DMS79 (cell line): ENCODE data around the gene DMD.
"Not testable (repeated sequence)": the region's sequence is repeated elsewhere in the genome, so short reads cannot be mapped to it uniquely, and the experiment has no call there.

ENCODE experiments used
- DNase-seq: peaks from one replicate; lab custom pipeline; 2025; lab: John Stamatoyannopoulos, UW

DMD gene

DNA sequence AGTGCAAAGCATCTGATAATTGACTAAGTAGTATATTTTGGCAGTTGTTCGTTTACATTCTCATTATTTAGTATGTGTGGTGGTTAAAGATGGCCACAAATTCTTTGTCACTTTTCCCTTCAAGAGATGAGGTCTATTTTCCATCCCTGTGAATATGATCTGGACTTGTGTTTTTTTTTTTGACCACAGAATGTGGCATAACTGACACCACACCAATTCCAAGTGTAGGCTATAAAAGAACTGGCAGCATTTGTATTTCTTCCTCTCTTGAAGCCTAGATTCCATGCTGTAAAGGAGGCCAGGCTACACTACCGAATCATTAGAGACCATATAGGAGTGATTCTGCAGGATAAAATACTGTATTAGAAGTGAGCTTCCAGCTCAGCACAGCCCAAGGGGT, 596.6 kb downstream of the DMD start:
- DNase-seq: no peak

GRCh38 chrX:32599156-32599555, 612.2 kb downstream of the DMD start:
- no peak for DNase-seq

GRCh38 chrX:32598707-32599106, 612.6 kb downstream of the DMD start:
- DNase-seq: no peak

DNA sequence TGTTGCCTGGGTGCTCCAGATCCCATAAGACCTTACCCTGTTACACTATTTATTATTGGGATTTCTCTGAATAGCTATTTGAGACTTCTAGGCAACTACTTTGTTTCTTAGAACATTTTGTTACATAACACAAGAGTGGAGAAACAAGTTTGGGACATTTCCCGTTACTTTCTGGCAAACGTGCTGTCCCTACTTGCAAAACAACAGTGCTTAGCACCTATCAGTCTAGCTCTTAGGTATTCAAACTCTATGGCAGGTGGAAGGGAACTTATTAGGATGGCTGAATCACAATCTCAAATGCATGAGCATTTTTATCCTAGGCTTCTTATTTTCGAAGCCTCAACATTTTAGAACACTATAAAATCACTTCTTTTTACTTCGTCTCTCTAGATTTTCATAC, 613.6 kb downstream of the DMD start:
- no peak for DNase-seq

DNA sequence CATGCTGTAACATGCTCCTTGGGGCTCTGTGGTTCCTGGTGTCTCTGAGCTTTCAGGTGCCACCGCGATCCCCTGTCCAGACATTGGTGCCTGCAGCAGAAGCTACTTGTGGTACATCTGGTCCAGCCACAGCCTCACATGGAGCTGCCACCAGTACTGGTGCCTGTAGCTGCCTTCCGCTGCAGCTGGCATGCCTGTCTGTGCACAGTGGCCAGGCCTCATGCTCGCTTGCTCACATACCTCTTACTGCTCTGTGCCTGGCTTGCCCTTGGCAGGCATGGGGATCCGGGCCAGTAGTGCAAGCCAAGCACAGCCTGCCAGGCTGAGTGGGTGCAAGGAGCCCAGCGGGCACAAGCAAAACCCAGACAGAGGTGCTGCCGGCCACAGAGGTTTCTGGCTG, 618.6 kb downstream of the DMD start:
- no peak for DNase-seq

DNA sequence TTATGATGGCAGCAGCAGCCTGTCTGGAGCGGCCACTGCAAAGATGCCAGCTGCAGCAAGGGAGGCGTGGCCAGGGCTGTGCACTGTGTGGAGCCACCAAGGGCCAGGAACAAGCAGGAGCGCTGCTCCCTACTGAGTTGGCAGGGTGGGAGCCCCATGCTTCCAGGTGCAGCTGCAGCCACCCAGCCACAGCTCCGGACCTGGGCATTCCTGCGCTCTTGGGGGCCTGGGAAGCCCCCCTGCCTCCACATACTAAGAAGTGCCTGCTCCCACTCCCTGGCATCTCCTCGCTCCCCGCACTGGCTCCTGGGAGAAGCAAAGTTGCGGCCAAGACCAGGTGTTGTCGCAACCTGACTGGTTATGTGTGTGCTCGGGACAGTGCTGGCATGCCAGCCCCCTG, 619.8 kb downstream of the DMD start:
- DNase-seq: no peak

DNA sequence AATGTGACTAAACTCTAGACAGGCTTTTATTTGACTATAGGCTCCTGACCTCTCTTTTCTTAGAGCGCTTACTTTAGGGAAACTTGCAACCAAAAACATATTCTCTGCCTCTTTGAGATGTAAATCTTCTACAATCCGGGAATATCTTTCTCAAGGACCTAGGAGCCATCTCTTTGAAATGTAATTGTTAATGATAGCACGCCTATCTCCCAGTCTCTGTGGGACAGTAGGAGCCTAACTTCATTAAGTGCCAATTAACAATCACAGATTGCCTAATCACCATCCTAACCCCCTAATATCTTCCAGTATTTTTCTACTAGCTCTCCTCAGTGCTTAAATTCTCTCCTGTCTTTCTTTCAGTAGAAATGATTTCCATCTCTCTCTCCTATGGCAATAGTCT, 628.6 kb downstream of the DMD start:
- DNase-seq: no peak

DNA sequence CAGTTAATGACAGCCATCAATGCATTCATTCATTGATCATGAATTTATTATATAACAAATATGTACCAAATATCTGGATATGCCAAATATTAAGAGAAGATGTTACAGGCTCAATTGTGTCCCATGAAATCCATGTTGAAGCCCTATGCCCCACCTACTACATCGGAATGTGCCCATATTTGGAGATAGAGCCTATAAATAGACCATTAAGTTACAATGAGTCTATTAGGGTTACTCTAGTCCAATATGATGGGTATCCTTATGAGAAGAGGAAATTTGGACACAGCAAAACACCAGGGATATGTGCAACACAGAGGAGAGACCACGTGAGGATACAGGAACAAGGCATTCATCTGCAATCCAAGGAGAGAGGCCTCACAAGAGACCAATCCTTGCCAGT, 634.5 kb downstream of the DMD start:
- DNase-seq: no peak

DNA sequence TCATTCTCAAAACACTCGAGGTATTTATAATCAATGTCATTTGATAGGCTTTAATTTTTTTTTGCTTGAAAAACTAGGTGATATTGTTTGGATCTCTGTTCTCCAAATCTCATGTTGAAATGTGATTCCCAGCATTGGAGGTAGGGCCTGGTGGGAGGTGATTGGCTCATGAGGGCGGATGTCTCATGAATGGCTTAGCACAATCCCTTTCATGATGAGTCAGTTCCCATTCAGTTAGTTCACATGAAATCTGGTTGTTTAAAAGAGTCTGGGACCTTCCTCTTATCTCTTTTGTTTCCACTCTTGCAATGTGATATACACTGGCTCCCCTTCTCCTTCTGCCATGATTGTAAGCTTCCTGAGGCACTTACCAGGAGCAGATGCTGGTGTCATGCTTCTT, 638.7 kb downstream of the DMD start:
- no peak for DNase-seq

DNA sequence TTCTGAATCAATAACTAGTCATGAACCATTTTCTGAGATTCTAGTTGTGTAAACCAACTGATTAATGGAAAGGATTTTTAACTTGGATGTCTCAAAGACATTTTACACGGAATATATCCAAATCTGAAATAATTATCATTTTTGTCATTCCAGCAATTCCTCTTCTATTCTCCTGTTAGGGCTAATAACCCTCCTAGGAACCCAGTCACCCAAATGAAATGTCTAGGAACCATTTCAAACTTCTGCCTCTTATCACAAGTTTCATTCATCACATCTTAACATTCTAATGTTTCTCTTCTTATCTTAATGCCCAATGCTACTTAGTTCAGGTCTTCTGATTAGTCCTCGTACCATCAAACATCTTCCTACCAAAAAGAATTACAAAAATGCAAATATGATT, 639.8 kb downstream of the DMD start:
- no peak for DNase-seq

DNA sequence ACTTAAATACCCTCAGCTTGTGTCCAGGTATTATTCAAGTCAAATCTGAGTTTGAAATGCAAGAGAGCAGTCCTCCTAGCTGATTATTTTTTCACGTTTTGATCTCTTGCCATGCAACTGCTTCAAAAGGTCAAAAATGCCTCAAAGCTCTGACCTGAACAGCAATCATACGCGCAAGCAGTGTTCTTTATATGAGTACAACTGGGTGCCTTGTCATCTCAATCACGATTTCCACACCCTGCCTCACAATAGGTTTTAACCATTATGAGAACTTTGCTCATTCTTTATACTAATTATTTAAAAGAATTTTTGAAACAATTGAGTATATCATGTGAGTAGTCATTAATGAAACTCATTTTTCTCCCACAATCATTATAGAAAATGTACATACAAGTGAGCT, 649.1 kb downstream of the DMD start:
- DNase-seq: no peak

GRCh38 chrX:32545101-32545500, 666.2 kb downstream of the DMD start:
- no peak for DNase-seq

- DNase-seq: no peak
Measured at GRCh38 chrX:32538554-32538953, 672.8 kb downstream of the DMD start.

GRCh38 chrX:32533848-32534247, 677.5 kb downstream of the DMD start:
- DNase-seq: no peak

DNA sequence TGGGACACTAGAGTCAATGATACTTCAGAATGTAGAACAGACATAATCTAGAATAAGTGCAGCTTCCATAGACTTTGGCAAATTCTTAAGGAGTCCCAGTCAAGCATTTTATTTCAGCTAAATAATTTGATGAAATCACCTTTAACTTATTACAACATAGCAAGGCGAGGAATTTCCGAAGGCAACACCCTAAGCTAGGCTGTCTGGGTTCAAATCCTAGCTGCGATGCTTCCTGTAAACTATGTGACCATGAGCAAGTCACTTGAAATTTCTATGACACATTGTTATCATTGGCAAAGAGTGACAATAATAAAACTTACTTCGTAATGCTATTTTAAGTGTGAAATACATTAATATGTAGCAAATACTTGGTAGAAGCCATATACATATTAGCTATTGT, 679.1 kb downstream of the DMD start:
- DNase-seq: no peak

GRCh38 chrX:32530802-32531403, 680.4 kb downstream of the DMD start:
- DNase-seq: no peak

DNA sequence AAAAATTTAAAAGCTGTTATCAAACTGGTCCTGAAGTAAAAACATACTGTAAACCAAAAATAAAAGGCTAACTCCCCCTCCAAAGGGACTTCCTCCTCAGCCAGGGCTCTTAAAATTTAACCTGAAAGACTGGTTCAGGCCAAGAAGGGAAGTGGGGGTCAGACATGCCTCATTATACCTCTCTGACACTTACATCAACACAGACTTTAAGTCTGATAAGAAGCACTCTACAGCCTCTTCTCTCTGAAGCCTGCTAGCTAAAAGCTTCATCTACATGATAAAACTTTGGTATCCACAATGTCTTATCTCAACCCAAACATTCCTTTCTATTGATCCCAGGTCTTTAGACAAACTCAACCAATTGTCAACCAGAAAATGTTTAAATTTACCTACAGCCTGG, 682.9 kb downstream of the DMD start:
- not testable (repeated sequence) for DNase-seq

DNA sequence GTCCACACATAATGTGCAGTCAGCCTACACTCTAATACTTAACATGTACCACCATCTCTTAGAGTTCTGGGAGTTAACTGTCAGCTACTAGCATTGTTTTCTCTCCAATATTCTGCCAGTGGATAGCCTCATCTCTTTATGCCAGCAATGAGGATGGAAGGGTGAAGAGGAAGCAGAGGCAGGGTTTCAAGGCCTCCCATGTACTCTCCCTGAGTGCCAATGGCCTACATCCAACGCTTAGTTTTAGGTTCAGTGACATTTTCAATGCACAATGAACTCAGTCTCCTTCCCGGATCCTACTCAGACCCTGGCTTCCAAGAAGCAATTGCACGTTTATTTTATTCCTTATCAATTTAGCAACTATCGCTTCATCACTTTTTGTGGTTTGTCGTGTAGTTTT, 686.1 kb downstream of the DMD start:
- DNase-seq: no peak

- DNase-seq: no peak
Measured at GRCh38 chrX:32524385-32524784, 687.0 kb downstream of the DMD start.

- DNase-seq: no peak
Measured at GRCh38 chrX:32520789-32521188, 690.6 kb downstream of the DMD start.

GRCh38 chrX:32514986-32515385, 696.4 kb downstream of the DMD start:
- DNase-seq: no peak

DNA sequence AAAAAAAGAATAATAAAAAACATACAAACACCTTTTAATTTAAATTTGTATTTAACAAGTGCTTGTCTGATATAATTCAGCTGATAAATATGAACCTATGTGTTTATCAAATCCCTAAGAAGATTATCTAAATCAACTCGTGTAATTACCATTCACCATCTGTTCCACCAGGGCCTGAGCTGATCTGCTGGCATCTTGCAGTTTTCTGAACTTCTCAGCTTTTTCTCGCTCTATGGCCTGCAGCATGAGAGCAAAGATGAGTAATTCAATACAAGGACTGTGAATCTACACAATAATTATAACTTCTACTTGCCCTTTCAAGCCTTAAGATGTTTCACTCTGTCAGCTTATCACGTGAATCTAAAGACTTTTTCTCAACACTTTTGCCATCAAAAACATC, 709.7 kb downstream of the DMD start:
- no peak for DNase-seq

- no peak for DNase-seq
Measured at GRCh38 chrX:32496671-32497070, 714.7 kb downstream of the DMD start.

DNA sequence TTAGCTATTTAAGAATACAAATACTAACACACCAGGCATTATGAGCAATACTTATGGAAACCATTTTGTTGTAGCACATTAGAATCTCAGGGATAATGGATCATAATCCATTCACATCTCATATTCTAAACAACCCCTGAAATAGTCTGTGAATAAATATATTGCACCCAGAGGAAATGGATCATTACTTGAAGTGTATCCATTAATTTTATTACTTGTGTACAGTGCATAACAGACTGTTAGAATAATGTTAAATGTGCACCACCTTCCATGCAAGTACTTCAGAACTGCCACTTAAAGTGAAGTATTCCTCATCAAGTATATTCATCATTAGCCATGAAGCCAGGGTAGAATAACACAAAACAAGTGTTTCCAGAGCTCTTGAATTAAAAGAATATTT, 715.5 kb downstream of the DMD start:
- no peak for DNase-seq

GRCh38 chrX:32489125-32489524, 722.2 kb downstream of the DMD start:
- DNase-seq: no peak
